ENCODE data around the gene REEP1. TPM values are rescaled to one million over a fixed set of nuclear protein-coding genes. Genes with fewer than 3 reads are reported as not detected.

REEP1 gene
- total RNA-seq, 4 donors from 2014 or later: 46.1 to 95.1 (median 74.9) TPM

DNA sequence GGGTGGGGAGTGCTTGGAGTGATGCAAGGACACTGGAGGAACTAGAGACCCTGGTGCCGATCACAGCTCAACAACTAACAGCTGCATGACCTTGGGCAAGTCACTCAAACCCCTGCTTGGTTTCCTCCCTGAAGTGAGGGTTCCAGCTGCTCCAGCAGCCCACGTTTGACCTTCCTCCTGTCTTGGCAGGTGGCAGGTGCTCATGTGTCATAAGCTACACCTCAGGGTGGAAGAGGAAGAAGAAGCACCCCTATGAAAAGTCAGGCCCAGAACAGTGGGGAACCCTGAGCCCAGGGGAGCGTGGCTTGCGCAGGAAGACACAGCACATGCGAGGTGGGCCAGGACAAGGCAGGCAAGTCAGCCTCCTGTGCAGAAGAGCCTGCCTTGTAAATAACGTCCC lies 95.8 kb downstream of the REEP1 start:
- Histone ChIP-seq H3K27ac (replicated peaks in 1 of 4) (peak overlapping the region; percentile 75 to 90 (median 80)), H3K4me1 (peaks cover 10 to 79% (median 59%) of the 10 kb centered on the region in 4 donors), H3K9me3 (no peaks in the 10 kb centered on the region), H3K36me3 (peaks cover 0 to 5% (median 0%) of the 10 kb centered on the region in 4 donors), H3K4me3 (peak overlapping the region in 2 of 4 donors; percentile 41 to 43), H3K27me3 (no peaks in the 10 kb centered on the region)
- WGBS: 70% methylated on average over 5 of the region's 6 CpGs
- TF ChIP-seq, protein P1, sequence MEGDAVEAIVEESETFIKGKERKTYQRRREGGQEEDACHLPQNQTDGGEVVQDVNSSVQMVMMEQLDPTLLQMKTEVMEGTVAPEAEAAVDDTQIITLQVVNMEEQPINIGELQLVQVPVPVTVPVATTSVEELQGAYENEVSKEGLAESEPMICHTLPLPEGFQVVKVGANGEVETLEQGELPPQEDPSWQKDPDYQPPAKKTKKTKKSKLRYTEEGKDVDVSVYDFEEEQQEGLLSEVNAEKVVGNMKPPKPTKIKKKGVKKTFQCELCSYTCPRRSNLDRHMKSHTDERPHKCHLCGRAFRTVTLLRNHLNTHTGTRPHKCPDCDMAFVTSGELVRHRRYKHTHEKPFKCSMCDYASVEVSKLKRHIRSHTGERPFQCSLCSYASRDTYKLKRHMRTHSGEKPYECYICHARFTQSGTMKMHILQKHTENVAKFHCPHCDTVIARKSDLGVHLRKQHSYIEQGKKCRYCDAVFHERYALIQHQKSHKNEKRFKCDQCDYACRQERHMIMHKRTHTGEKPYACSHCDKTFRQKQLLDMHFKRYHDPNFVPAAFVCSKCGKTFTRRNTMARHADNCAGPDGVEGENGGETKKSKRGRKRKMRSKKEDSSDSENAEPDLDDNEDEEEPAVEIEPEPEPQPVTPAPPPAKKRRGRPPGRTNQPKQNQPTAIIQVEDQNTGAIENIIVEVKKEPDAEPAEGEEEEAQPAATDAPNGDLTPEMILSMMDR (IDR thresholded peaks at IDR 0.05): no peak
- no peak for TF ChIP-seq EP300 (IDR thresholded peaks at IDR 0.05)
- TF ChIP-seq POLR2A (IDR thresholded peaks at IDR 0.05; ENCODE audit: low read depth): no peak
- intact Hi-C loops (cut with DNase I): no loop called here
- DNase-seq (ENCODE audit: extremely low spot score): no peak

DNA sequence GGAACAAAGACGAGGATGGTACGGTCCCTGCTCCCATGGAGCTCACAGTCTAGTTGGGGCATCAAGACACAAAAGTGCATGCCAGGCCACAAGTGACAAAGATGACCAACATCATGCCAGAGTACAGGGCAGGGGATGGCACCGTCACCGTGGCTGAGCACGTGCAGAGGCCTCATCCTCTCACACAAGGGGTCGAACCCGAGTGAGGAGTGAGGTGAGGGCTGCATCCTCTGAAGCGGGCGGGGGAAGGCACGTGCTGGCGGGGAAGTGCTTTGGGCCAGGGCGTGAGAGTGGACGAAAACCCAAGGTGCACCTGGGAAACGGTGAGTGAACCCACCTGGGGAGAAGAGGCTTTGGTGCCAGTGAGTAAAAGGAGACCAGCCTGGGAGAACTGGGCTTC lies 97.2 kb downstream of the REEP1 start:
- WGBS: 90% methylated on average over 13 of the region's 14 CpGs
- intact Hi-C loops (cut with DNase I): no loop called here
- peaks cover 13 to 85% (median 65%) of the 10 kb centered on the region in 4 donors for H3K4me1 ChIP-seq

DNA sequence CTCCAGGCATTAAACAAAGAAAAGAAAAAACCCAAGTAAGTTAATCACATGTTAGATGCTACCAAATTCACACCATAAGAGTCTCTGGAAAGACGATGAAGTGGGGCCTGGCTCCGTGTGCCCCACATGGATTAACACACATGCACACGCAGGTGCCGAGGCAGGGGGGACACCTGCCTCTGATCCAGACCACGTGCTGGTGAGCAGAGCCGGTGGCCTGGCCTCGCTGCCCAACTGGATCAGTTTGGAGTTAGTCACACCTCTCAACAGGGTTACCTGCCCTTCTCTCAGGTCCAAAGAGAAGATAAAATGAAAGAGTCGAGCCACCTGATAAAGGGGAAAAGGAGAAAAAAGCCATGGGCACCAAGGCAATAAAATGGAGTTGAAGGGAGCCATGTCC lies 97.7 kb downstream of the REEP1 start:
- Histone ChIP-seq H3K27ac (replicated peaks in 1 of 4) (peak overlapping the region in 2 of 4 donors; percentile 6 to 90), H3K27me3 (no peaks in the 10 kb centered on the region), H3K36me3 (peaks cover 0 to 5% (median 0%) of the 10 kb centered on the region in 4 donors), H3K9me3 (no peaks in the 10 kb centered on the region), H3K4me3 (no peak overlapping the region), H3K4me1 (peaks cover 18 to 85% (median 67%) of the 10 kb centered on the region in 4 donors)
- WGBS: 93% methylated on average over 8 of the region's 8 CpGs
- intact Hi-C loops (cut with DNase I): no loop called here
- no peak for TF ChIP-seq POLR2AphosphoS5 (IDR thresholded peaks at IDR 0.05)
- no peak for TF ChIP-seq EP300 (IDR thresholded peaks at IDR 0.05)
- no peak for TF ChIP-seq POLR2A (IDR thresholded peaks at IDR 0.05; ENCODE audit: low read depth)
- TF ChIP-seq, protein P1 (IDR thresholded peaks at IDR 0.05): no peak
- no peak for DNase-seq (ENCODE audit: extremely low spot score)

More for the DNA sequence above, 97.2 kb downstream of the REEP1 start:
- H3K9me3 ChIP-seq: no peaks in the 10 kb centered on the region
- TF ChIP-seq POLR2AphosphoS5 (IDR thresholded peaks at IDR 0.05) (no peak), EP300 (IDR thresholded peaks at IDR 0.05) (no peak), POLR2A (IDR thresholded peaks at IDR 0.05; ENCODE audit: low read depth) (no peak)
- TF ChIP-seq, protein P1 (IDR thresholded peaks at IDR 0.05): no peak
- no peak for DNase-seq (ENCODE audit: extremely low spot score)
- H3K27me3 ChIP-seq: no peaks in the 10 kb centered on the region
- peaks cover 0 to 5% (median 0%) of the 10 kb centered on the region in 4 donors for H3K36me3 ChIP-seq
- peak overlapping the region; percentile 25 to 90 (median 80) for H3K27ac ChIP-seq (replicated peaks in 1 of 4)
- H3K4me3 ChIP-seq: no peak overlapping the region

DNA sequence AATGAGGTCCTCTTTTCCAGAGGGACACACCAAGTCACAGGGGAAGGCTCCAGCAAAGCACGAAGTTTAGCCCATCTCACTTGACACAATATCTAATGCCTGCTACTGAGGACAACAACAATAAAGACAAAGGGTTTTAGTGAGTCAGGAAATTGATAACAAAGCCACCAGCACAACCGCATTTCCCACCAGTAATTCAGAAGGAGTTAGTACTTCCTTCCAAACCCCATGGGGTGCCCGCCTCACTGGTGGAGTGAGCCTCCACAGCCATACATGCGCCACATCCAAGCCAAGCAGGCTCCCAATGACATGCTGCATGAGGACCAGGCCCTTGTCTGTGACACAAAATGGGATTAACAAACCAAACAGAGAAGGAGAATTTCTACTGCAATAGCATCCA lies 98.1 kb downstream of the REEP1 start:
- WGBS: 72% methylated on average over 4 of the region's 4 CpGs

More for the DNA sequence above, 98.1 kb downstream of the REEP1 start:
- Histone ChIP-seq H3K27ac (replicated peaks in 1 of 4) (peak overlapping the region in 2 of 4 donors; percentile 6 to 90), H3K36me3 (peaks cover 0 to 5% (median 0%) of the 10 kb centered on the region in 4 donors), H3K27me3 (no peaks in the 10 kb centered on the region), H3K4me1 (peaks cover 22 to 85% (median 68%) of the 10 kb centered on the region in 4 donors), H3K9me3 (no peaks in the 10 kb centered on the region), H3K4me3 (no peak overlapping the region)
- no peak for DNase-seq (ENCODE audit: extremely low spot score)
- intact Hi-C loops (cut with DNase I): no loop called here
- TF ChIP-seq, protein P1 (IDR thresholded peaks at IDR 0.05): no peak
- TF ChIP-seq EP300 (IDR thresholded peaks at IDR 0.05) (no peak), POLR2AphosphoS5 (IDR thresholded peaks at IDR 0.05) (no peak), POLR2A (IDR thresholded peaks at IDR 0.05; ENCODE audit: low read depth) (no peak)

All from esophagus muscularis mucosa (tissue), 4 donors.